GM12873 (cell line): Measurements from ENCODE around the gene PCDHB15.

Experiments used
- TF ChIP-seq, protein P1 (sequence below): IDR thresholded peaks from 2 replicates; pipeline ENCODE4 v1.5.1; 2012; ENCODE audit warnings: low read depth, mild to moderate bottlenecking, moderate library complexity, low read length, control low read depth; ENCODE audit not compliant: insufficient read depth; ENCODE audit errors: missing control alignments

The PCDHB15 gene

DNA sequence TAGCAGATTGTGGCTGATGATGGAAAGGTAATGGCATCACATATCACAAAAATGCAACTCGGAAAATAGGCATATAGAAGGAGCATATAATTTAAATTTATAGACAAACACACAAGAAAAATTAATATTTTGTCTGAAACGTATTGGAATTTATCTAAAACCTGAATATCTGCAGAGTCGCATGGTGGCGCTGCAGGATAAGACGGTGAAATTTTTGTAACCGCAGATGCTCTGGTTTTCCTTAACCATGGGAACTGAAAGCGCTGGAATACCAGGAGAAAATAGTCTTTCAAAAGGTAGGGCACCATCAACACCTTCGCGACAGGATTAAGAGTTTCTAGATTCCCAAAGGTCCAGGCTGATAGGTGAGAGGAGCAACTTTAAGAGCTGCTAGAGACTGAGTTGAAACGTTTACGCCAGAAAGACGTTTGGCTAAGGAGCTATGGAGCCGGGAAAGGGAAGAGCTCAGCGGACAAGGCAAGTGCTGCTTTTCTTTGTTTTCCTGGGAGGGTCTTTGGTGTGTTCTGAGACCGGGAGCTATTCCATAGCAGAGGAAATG, 11.0 kb upstream of the PCDHB15 start:
- TF ChIP-seq, protein P1, sequence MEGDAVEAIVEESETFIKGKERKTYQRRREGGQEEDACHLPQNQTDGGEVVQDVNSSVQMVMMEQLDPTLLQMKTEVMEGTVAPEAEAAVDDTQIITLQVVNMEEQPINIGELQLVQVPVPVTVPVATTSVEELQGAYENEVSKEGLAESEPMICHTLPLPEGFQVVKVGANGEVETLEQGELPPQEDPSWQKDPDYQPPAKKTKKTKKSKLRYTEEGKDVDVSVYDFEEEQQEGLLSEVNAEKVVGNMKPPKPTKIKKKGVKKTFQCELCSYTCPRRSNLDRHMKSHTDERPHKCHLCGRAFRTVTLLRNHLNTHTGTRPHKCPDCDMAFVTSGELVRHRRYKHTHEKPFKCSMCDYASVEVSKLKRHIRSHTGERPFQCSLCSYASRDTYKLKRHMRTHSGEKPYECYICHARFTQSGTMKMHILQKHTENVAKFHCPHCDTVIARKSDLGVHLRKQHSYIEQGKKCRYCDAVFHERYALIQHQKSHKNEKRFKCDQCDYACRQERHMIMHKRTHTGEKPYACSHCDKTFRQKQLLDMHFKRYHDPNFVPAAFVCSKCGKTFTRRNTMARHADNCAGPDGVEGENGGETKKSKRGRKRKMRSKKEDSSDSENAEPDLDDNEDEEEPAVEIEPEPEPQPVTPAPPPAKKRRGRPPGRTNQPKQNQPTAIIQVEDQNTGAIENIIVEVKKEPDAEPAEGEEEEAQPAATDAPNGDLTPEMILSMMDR: peak; percentile 7

DNA sequence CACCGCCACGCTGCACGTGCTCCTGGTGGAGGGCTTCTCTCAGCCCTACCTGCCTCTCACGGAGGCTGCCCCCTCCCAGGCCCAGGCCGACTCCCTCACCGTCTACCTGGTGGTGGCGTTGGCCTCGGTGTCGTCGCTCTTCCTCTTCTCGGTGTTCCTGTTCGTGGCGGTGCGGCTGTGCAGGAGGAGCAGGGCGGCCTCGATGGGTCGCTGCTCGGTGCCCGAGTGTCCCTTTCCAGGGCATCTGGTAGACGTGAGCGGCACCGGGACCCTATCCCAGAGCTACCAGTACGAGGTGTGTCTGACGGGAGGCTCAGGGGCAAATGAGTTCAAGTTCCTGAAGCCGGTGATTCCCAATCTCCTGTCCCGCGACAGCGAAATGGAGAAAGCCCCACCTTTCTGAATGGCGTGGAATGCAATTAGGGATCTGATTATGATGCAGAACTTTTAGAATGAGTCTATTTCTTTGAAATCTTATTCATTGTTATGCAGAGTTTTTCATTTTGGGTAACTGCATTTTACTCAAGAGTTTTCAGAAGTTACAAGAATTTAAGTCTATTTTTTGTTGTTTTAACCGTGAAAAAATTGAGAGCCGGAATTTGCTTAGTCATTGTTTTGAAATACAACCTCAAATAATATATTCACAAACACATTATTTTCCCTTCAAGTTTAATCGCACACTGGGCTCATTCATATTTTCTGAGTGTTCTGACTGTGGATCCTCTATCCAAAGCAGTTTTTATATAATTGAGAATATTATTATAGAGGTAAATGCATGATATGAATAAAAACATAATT, 8.5 kb upstream of the PCDHB15 start:
- TF ChIP-seq, protein P1: no peak

DNA sequence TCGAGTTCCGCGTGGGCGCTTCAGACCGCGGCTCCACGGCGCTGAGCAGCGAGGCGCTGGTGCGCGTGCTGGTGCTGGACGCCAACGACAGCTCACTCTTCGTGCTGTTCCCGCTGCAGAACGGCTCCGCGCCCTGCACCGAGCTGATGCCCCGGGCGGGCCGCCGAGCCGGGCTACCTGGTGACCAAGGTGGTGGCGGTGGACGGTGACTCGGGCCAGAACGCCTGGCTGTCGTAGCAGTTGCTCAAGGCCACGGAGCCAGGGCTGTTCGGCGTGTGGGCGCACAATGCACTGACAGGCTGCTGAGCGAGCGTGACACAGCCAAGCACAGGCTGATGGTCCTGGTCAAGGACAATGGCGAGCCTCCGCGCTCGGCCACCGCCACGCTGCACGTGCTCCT, 3.7 kb upstream of the PCDHB15 start:
- TF ChIP-seq, protein P1: no peak

DNA sequence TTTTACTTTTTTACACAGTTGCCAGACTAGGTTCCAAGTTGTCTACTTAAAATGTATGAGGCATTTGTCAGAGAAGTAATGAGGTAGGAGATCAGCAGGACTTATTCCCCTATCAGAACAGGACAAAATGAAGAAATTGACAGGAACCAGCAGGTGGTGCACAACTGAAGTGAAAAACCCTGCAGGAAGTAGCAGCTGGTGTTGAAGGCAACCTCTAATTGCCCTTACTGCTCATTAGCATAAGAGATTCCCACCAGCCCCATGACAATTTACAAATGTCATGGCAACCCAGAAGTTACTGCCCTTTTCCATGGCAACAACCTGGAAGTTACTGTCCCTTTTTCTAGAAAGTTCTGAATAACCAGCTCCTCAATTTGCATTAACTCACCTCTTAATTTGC, 5.4 kb downstream of the PCDHB15 start:
- TF ChIP-seq, protein P1: no peak

DNA sequence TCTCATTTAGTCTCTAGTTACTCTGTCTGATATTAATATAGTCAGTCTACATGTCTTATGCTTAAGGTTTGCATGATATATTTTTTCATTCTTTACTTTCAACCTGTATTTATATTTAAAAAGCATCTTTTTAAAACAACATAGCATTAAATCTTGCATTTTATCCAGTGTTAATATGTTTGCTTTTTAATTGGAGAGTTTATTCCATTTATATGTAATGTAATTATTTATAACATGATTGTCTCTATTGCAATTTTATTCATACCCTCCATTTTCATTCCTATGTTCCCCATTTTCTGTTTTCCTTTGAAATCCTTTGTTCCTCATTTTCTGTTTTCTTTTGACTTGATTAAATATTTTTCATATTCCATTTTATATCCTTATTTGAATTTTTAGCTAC, 13.3 kb downstream of the PCDHB15 start:
- TF ChIP-seq, protein P1: no peak

DNA sequence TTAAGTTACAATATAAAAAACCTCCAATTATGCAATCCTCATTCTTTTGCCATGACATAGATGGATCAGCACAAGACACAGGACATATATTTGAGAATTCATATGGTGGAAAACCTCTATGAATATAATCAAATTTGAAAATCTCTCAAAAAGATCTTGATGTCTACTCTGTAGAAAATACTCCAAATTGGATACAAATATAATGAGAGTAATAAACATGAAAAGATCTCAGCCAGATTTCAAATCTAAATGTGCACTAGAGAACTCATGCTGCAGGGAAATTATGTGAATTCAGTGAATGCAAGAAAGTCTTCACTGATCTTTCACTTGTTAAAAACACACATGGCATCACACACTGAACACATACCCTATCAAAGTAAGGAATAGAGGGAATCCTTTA, 13.8 kb downstream of the PCDHB15 start:
- TF ChIP-seq, protein P1: no peak

DNA sequence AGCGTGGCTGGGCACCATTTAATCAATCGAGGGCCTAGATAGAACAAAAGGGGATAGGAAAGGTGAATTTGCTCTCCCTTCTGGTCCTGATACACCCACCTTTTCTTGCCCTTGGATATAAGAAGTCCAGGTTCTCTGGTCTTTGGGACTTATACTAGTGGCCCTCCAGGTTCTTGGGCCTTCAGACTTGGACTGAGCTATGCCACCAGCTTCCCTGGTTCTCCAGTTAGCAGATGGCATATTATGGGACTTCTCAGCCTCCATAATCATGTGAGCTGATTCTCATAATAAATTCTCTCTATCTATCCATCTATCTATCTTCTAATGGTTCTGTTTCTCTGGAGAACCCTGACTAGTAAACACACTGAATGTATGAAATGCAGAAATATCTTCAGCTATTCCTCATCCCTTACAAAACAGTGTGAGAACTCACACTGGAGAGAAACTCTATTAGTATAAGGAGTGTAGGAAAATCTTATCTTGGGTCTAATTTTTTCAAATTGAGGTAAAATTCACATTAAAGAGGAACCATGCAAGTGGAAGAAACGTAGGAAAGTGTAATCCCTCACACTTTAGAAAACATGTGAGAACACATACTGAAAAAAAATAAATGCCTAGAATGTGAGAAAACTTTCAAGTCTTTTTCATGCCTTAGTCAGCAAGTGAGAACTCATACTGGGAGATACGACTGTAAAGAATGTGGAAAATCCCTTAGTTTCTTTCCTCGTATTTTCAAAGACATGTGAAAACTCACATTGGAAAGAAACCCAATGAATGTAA, 15.5 kb downstream of the PCDHB15 start:
- TF ChIP-seq, protein P1: no peak
